Testis (tissue), 3 donors: ENCODE measurements around the gene METTL25B. TPM values are rescaled to one million over a fixed set of nuclear protein-coding genes. Genes with fewer than 3 reads are reported as not detected.

ENCODE experiments used
- polyA plus RNA-seq: library from polyadenylated mRNA; stranded (reverse); fragments of 350-450 nt; fragmentation: Illumina TruSeq; extraction: RNeasy Lipid Tissue Mini Kit (QIAGEN cat#74804); gene quantifications from one replicate; pipeline ENCODE4 v1.2.3, GENCODE V29; 2014; ENCODE audit warnings: low read depth, low replicate concordance; ENCODE audit not compliant: insufficient read depth
- total RNA-seq, 2 donors: library from RNA; depleted of rRNA; stranded (reverse); fragments of >200 nt; gene quantifications; one replicate each; pipeline ENCODE4 v1.2.3, GENCODE V29; 2016

Gene METTL25B
- total and polyA plus RNA-seq, 3 donors from 2014 or later: 34.1 to 69.0 (median 50.5) TPM

Other genes starting within 250 kb of the METTL25B start
- 100 to 1,000 TPM in 1 of 2 donors, 10 to 100 TPM in 1; 96.8 to 113 TPM for gene MEF2D, start 227.7 kb upstream of the METTL25B start, total RNA-seq
- gene MEF2D, start 227.7 kb upstream of the METTL25B start, polyA plus RNA-seq: 34.4 TPM
- gene IQGAP3, start 155.9 kb upstream of the METTL25B start, total RNA-seq: 10 to 100 TPM in 1 of 2 donors, 1 to 10 TPM in 1; 8.2 to 13.4 TPM
- gene IQGAP3, start 155.9 kb upstream of the METTL25B start, polyA plus RNA-seq: 5.6 TPM
- gene TTC24, start 148.7 kb upstream of the METTL25B start, total RNA-seq: not detected
- gene TTC24, start 148.7 kb upstream of the METTL25B start, polyA plus RNA-seq: 0.38 TPM
- gene NAXE, start 136.7 kb upstream of the METTL25B start, total RNA-seq: 100 to 1,000 TPM; 142 to 200 TPM
- 110 TPM for gene NAXE, start 136.7 kb upstream of the METTL25B start, polyA plus RNA-seq
- 10 to 100 TPM; 21.6 to 26.7 TPM for gene GPATCH4, start 127.0 kb upstream of the METTL25B start, total RNA-seq
- 18.5 TPM for gene GPATCH4, start 127.0 kb upstream of the METTL25B start, polyA plus RNA-seq
- gene HAPLN2, start 109.1 kb upstream of the METTL25B start, total RNA-seq: 1 to 10 TPM; 5.5 to 6.0 TPM
- 1.5 TPM for gene HAPLN2, start 109.1 kb upstream of the METTL25B start, polyA plus RNA-seq
- gene BCAN, start 86.4 kb upstream of the METTL25B start, total RNA-seq: 1 to 10 TPM; 8.8 to 9.7 TPM
- gene BCAN, start 86.4 kb upstream of the METTL25B start, polyA plus RNA-seq: 3.3 TPM
- gene NES, start 51.1 kb upstream of the METTL25B start, total RNA-seq: 10 to 100 TPM; 17.6 to 27.7 TPM
- 20.7 TPM for gene NES, start 51.1 kb upstream of the METTL25B start, polyA plus RNA-seq
- gene CRABP2, start 22.9 kb upstream of the METTL25B start, total RNA-seq: 1 to 10 TPM; 2.1 to 6.8 TPM
- gene CRABP2, start 22.9 kb upstream of the METTL25B start, polyA plus RNA-seq: 21.0 TPM
- 100 to 1,000 TPM in 1 of 2 donors, 10 to 100 TPM in 1; 60.9 to 150 TPM for gene ISG20L2, start 297 bp downstream of the METTL25B start, total RNA-seq
- 223 TPM for gene ISG20L2, start 297 bp downstream of the METTL25B start, polyA plus RNA-seq
- 10 to 100 TPM; 36.6 to 51.7 TPM for gene MRPL24, start 12.6 kb downstream of the METTL25B start, total RNA-seq
- gene MRPL24, start 12.6 kb downstream of the METTL25B start, polyA plus RNA-seq: 101 TPM
- gene HDGF, start 23.2 kb downstream of the METTL25B start, total RNA-seq: 10 to 100 TPM; 78.2 to 97.7 TPM
- gene HDGF, start 23.2 kb downstream of the METTL25B start, polyA plus RNA-seq: 133 TPM
- 10 to 100 TPM; 53.3 to 62.0 TPM for gene PRCC, start 39.1 kb downstream of the METTL25B start, total RNA-seq
- gene PRCC, start 39.1 kb downstream of the METTL25B start, polyA plus RNA-seq: 68.3 TPM
- gene SH2D2A, start 88.4 kb downstream of the METTL25B start, total RNA-seq: 1 to 10 TPM in 1 of 2 donors, not detected in 1; 3.1 TPM
- gene SH2D2A, start 88.4 kb downstream of the METTL25B start, polyA plus RNA-seq: 1.3 TPM
- 1 to 10 TPM; 6.4 to 7.0 TPM for gene INSRR, start 130.6 kb downstream of the METTL25B start, total RNA-seq
- 1.5 TPM for gene INSRR, start 130.6 kb downstream of the METTL25B start, polyA plus RNA-seq
- 10 to 100 TPM; 14.6 to 38.8 TPM for gene NTRK1, start 132.4 kb downstream of the METTL25B start, total RNA-seq
- gene NTRK1, start 132.4 kb downstream of the METTL25B start, polyA plus RNA-seq: 4.7 TPM
- gene PEAR1, start 165.2 kb downstream of the METTL25B start, total RNA-seq: 10 to 100 TPM; 13.8 TPM
- gene PEAR1, start 165.2 kb downstream of the METTL25B start, polyA plus RNA-seq: 10.5 TPM
- 10 to 100 TPM; 17.5 to 23.1 TPM for gene LRRC71, start 192.2 kb downstream of the METTL25B start, total RNA-seq
- 49.2 TPM for gene LRRC71, start 192.2 kb downstream of the METTL25B start, polyA plus RNA-seq